ENCODE data around the gene FAM124A.

The FAM124A gene

DNA sequence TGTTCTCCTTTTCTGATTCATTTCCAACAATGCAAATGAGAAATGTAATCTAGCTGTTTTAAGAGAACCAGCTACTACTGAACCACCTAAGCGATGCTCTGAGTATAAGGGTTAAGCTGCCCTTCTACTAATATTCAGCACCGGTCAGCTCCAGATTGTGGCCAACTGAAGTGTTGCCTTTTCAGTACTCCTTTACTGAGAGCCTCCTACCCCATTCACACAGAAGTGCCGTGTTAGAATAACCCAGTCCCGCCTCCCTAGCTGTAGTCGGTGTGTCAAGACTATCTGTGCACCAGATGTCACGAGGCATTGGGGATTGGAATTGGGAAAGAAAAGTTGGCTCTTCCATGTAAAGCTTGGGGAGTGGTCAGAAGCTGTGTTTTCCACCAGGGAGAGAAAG, 45.4 kb downstream of the FAM124A start:
- no peak for DNase-seq (ENCODE audit: low spot score)
- in situ Hi-C loops (cut with MboI; ENCODE audit: low sequenced_read_pairs, unreplicated experiment): no loop called here
- TF ChIP-seq, protein P1, sequence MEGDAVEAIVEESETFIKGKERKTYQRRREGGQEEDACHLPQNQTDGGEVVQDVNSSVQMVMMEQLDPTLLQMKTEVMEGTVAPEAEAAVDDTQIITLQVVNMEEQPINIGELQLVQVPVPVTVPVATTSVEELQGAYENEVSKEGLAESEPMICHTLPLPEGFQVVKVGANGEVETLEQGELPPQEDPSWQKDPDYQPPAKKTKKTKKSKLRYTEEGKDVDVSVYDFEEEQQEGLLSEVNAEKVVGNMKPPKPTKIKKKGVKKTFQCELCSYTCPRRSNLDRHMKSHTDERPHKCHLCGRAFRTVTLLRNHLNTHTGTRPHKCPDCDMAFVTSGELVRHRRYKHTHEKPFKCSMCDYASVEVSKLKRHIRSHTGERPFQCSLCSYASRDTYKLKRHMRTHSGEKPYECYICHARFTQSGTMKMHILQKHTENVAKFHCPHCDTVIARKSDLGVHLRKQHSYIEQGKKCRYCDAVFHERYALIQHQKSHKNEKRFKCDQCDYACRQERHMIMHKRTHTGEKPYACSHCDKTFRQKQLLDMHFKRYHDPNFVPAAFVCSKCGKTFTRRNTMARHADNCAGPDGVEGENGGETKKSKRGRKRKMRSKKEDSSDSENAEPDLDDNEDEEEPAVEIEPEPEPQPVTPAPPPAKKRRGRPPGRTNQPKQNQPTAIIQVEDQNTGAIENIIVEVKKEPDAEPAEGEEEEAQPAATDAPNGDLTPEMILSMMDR (IDR thresholded peaks at IDR 0.05; ENCODE audit: borderline replicate concordance, control extremely low read depth, extremely low read depth, insufficient read depth, missing control alignments): no peak

DNA sequence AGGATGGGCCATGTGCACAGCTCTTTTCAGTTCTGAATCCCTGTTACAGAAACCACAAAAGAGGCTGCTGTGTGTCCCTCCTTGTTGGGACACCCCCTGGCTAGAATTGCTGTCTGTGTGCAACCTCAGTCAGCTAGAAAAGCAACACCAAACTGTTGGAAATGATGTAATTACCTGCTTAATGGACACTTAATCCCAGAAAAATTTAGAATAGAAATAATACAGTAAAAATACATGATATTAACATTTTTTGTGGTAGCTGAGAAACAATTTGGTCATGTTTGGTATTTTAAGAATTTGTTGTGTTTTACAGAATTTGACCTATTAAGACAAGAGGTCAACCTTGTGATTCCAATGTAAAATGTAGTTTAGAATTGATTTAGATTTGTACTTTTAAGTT, 46.8 kb downstream of the FAM124A start:
- TF ChIP-seq, protein P1 (IDR thresholded peaks at IDR 0.05; ENCODE audit: borderline replicate concordance, control extremely low read depth, extremely low read depth, insufficient read depth, missing control alignments): no peak
- in situ Hi-C loops (cut with MboI; ENCODE audit: low sequenced_read_pairs, unreplicated experiment): no loop called here
- DNase-seq (ENCODE audit: low spot score): no peak

DNA sequence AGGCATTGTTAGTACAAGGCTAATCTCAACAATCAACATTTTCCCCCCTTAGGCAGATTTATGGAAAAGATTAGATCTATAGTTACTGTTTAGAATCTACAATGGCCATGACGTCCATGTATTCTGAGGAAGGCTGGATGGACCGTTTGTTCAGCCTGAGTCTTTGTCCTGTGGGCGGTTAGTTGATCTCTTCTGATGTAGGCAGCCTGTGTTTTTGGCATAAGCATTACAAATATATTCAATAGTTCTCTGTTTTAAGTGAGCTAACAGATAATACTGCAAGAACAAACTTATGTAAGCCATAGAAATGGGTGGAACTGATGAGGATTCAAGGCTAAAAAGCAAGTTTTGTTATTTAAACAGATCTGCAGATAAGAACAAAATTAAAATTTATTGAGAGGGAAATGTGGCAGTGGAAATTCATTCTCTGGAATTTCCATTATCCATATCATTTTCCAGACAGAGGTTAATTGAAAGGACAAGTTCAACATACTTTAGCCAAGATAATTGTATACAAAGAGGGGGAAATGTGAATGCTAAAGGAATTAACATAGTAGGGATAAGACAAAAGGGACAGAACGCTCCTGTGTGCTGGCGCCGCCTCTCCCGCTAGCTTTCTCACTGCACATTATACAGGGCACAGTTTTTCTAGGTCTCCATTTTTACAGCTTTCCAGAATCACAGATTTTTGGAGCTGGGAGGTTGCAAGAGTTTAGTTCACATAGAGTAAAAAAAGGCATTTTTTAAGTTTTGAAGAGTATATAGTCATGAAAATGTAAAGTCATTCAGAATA, 48.6 kb downstream of the FAM124A start:
- DNase-seq (ENCODE audit: low spot score): no peak
- in situ Hi-C loops (cut with MboI; ENCODE audit: low sequenced_read_pairs, unreplicated experiment): loop anchor here (10.0 kb wide), 1 partner anchor 146 kb away; no protein-coding TSS in a partner anchor
- TF ChIP-seq, protein P1 (IDR thresholded peaks at IDR 0.05; ENCODE audit: borderline replicate concordance, control extremely low read depth, extremely low read depth, insufficient read depth, missing control alignments): no peak

DNA sequence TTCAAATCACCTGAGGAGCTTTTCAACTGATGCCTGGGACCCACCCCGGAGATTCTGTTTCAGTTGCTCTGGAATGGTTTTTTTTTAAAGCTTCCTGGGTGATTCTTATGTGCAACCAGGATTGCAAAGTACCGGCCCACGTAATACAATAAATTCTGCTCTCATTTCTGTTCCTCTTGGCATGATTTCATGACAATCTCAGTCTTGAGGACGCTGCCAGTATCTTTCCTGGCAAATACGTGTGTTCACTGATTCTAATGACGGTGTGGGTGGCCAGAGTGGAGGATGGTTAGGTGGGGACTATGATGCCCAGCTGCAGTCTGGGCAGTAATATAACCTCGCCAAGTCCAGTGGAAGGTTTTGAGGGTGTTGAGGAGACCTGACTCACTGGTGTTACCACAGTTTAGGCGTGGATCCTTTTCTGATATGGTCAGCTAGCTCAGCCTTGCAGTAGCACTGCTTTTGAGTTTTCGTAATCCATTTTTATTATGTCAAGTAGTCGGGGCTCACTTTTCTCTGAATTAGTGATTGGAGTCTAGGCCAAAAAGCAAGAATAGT, 49.4 kb downstream of the FAM124A start:
- TF ChIP-seq, protein P1 (IDR thresholded peaks at IDR 0.05; ENCODE audit: borderline replicate concordance, control extremely low read depth, extremely low read depth, insufficient read depth, missing control alignments): no peak
- no peak for DNase-seq (ENCODE audit: low spot score)
- in situ Hi-C loops (cut with MboI; ENCODE audit: low sequenced_read_pairs, unreplicated experiment): loop anchor here (10.0 kb wide), 1 partner anchor 147 kb away; no protein-coding TSS in a partner anchor

DNA sequence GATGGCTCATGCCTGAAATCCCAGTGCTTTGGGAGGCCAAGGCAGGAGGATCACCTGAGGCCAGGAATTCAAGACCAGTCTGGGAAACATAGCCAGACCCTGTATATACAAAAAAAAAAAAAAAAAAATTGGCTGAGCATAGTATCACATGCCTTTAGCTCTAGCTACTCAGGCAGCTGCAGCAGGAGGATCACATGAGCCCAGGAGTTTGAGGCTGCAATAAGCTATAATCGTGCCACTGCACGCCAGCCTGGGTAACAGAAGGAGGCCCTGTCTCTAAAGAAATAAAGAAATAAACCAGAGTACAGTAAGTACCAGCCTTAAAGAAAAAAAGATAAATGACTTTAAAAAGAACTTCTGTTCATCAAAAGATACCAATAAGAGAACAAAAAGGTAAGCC, 52.9 kb downstream of the FAM124A start:
- in situ Hi-C loops (cut with MboI; ENCODE audit: low sequenced_read_pairs, unreplicated experiment): loop anchor here (10.0 to 25.0 kb wide), 2 partner anchors 150 to 512 kb away; no protein-coding TSS in a partner anchor
- DNase-seq (ENCODE audit: low spot score): no peak
- TF ChIP-seq, protein P1 (IDR thresholded peaks at IDR 0.05; ENCODE audit: borderline replicate concordance, control extremely low read depth, extremely low read depth, insufficient read depth, missing control alignments): no peak

DNA sequence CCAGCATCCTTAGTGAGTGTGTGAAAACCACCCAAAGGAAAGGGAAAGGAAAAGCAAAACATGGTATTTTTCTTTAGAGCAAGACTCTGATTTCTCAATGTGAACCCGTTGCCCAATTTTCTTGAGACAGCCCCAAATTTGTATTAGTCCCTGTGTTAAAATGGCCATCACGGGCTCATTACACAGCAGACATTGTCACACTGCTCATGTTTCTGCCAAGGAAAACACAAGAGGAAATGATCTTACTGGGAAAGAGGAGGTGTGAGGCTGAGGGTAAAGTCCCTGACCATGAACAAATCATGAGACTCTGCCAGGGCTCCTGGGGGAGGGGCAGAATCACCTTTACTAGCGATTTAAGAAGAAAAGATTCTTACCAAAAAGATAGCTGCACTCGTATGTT, 54.4 kb downstream of the FAM124A start:
- TF ChIP-seq, protein P1 (IDR thresholded peaks at IDR 0.05; ENCODE audit: borderline replicate concordance, control extremely low read depth, extremely low read depth, insufficient read depth, missing control alignments): no peak
- in situ Hi-C loops (cut with MboI; ENCODE audit: low sequenced_read_pairs, unreplicated experiment): loop anchor here (10.0 to 25.0 kb wide), 2 partner anchors 152 to 511 kb away; no protein-coding TSS in a partner anchor
- no peak for DNase-seq (ENCODE audit: low spot score)

Data from GM13976 (cell line).